ENCODE results near the gene MARCHF4. TPM values are rescaled to one million over a fixed set of nuclear protein-coding genes. Genes with fewer than 3 reads are reported as not detected.

MARCHF4 gene
- total and polyA plus RNA-seq, 9 of the 15 experiments (the other 6 are each of a cell fraction or from before 2014, with no cell fraction given), result 0.05 TPM; not detected in 8

DNA sequence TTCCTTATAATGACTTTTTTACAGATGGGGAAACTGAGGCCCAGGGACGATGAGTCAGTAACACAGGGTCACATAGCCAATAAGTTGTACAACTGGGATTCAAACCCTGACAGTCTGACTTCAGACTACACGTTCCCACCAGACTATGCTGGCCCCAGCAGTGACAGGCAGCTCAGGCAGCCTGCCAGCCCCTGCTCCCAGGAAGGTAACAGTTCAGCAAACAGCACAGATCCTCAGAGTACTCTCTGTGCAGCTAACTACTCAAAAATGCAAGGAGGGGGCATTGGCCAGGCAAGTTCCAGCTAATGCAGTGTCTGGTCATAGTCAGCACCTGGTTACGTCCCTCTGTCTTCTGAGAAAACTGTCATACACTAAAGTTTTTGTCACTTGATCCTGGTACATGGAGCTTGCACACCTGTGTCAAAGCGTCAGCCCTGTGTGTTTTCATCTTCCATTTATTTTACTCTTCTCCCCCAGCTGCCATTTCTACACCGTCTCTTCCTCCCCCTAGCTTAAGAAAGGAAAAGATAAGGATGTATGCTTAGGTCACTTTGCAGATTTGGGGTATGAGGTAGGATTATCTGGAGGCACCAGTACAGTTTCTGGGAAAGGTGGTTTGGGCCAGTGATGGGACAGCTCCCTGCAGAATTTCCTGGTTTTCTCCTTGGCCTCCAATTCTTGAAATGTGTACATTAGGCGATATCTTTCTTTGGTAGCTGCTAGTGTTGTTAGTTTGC lies 44.5 kb upstream of the MARCHF4 start (continued):
- no peak for TF ChIP-seq ZNF57 (CRISPR knock-in tag; IDR thresholded peaks at IDR 0.05)
- no peak for TF ChIP-seq ARNT (IDR thresholded peaks at IDR 0.05)
- TF ChIP-seq FOXM1 (IDR thresholded peaks at IDR 0.05; ENCODE audit: low read depth), result peak; percentile 68
- no peak for TF ChIP-seq FOXM1 (CRISPR knock-in tag; IDR thresholded peaks at IDR 0.05; ENCODE audit: low read depth)
- TF ChIP-seq MCM7 (IDR thresholded peaks at IDR 0.05), result no peak
- TF ChIP-seq ATF7 (IDR thresholded peaks at IDR 0.05), result peak; percentile 89
- TF ChIP-seq JUN (IDR thresholded peaks at IDR 0.05; ENCODE audit: borderline replicate concordance, low read depth, low read length), result peak; percentile 92
- TF ChIP-seq JUN (CRISPR knock-in tag; IDR thresholded peaks at IDR 0.05; ENCODE audit: borderline replicate concordance), result peak; percentile 98
- TF ChIP-seq MEF2A (IDR thresholded peaks at IDR 0.05; ENCODE audit: control insufficient read depth, low read depth, low read length), result peak; percentile 99
- no peak for TF ChIP-seq ZNF436 (CRISPR knock-in tag; IDR thresholded peaks at IDR 0.05)
- TF ChIP-seq ZNF589 (CRISPR knock-in tag; IDR thresholded peaks at IDR 0.05; ENCODE audit: low read depth), result peak; percentile 51; the same call in 1 of the 2 replicates
- peak; percentile 90 for TF ChIP-seq TAL1 (IDR thresholded peaks at IDR 0.05)
- TF ChIP-seq LCOR (CRISPR knock-in tag; IDR thresholded peaks at IDR 0.05), result peak; percentile 94
- peak; percentile 63 for TF ChIP-seq CREM (IDR thresholded peaks at IDR 0.05; ENCODE audit: low read depth)
- TF ChIP-seq, protein P1, sequence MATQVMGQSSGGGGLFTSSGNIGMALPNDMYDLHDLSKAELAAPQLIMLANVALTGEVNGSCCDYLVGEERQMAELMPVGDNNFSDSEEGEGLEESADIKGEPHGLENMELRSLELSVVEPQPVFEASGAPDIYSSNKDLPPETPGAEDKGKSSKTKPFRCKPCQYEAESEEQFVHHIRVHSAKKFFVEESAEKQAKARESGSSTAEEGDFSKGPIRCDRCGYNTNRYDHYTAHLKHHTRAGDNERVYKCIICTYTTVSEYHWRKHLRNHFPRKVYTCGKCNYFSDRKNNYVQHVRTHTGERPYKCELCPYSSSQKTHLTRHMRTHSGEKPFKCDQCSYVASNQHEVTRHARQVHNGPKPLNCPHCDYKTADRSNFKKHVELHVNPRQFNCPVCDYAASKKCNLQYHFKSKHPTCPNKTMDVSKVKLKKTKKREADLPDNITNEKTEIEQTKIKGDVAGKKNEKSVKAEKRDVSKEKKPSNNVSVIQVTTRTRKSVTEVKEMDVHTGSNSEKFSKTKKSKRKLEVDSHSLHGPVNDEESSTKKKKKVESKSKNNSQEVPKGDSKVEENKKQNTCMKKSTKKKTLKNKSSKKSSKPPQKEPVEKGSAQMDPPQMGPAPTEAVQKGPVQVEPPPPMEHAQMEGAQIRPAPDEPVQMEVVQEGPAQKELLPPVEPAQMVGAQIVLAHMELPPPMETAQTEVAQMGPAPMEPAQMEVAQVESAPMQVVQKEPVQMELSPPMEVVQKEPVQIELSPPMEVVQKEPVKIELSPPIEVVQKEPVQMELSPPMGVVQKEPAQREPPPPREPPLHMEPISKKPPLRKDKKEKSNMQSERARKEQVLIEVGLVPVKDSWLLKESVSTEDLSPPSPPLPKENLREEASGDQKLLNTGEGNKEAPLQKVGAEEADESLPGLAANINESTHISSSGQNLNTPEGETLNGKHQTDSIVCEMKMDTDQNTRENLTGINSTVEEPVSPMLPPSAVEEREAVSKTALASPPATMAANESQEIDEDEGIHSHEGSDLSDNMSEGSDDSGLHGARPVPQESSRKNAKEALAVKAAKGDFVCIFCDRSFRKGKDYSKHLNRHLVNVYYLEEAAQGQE (IDR thresholded peaks at IDR 0.05; ENCODE audit: borderline replicate concordance), result peak; percentile 50; the same call in 1 of the 2 replicates
- TF ChIP-seq, protein P1 (CRISPR knock-in tag; IDR thresholded peaks at IDR 0.05; ENCODE audit: low read depth), result no peak
- TF ChIP-seq, protein P2, sequence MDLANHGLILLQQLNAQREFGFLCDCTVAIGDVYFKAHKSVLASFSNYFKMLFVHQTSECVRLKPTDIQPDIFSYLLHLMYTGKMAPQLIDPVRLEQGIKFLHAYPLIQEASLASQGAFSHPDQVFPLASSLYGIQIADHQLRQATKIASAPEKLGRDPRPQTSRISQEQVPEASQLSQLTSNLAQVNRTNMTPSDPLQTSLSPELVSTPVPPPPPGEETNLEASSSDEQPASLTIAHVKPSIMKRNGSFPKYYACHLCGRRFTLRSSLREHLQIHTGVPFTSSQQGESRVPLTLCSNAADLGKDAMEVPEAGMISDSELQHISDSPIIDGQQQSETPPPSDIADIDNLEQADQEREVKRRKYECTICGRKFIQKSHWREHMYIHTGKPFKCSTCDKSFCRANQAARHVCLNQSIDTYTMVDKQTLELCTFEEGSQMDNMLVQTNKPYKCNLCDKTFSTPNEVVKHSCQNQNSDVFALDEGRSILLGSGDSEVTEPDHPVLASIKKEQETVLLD (IDR thresholded peaks at IDR 0.05), result peak; percentile 53; the same call in 1 of the 2 replicates
- TF ChIP-seq CCNT2 (IDR thresholded peaks at IDR 0.05; ENCODE audit: borderline replicate concordance, extremely low read depth, insufficient read length, low read depth, low read length), result peak; percentile 48
- TF ChIP-seq, protein P3, sequence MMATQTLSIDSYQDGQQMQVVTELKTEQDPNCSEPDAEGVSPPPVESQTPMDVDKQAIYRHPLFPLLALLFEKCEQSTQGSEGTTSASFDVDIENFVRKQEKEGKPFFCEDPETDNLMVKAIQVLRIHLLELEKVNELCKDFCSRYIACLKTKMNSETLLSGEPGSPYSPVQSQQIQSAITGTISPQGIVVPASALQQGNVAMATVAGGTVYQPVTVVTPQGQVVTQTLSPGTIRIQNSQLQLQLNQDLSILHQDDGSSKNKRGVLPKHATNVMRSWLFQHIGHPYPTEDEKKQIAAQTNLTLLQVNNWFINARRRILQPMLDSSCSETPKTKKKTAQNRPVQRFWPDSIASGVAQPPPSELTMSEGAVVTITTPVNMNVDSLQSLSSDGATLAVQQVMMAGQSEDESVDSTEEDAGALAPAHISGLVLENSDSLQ (IDR thresholded peaks at IDR 0.05), result 0 out of 2 replicates have a peak, but pooled peaks have one; percentile 34

Measured in K562 (cell line).